HG03097 (cell line): ENCODE data around the gene MVP.

Source experiments
- ATAC-seq: cut with Tn5 transposase; IDR thresholded peaks from one replicate; pipeline ENCODE4 v1.9.1; 2021; ENCODE audit not compliant: unreplicated experiment, low FRiP score

Gene MVP

GRCh38 chr16:29840240-29840639 is 20.0 kb downstream of the MVP start:
- ATAC-seq, result no peak

GRCh38 chr16:29841631-29842030 is 21.4 kb downstream of the MVP start:
- no peak for ATAC-seq

GRCh38 chr16:29842732-29843346 is 22.6 kb downstream of the MVP start:
- no peak for ATAC-seq

- ATAC-seq, result no peak
These were observed 23.7 kb downstream of the MVP start for GRCh38 chr16:29843931-29844330.

- no peak for ATAC-seq
These were observed 24.5 kb downstream of the MVP start for GRCh38 chr16:29844575-29845331.

GRCh38 chr16:29845656-29846055 is 25.4 kb downstream of the MVP start:
- no peak for ATAC-seq

GRCh38 chr16:29848420-29849297 is 28.4 kb downstream of the MVP start:
- no peak for ATAC-seq

- no peak for ATAC-seq
These were observed 29.2 kb downstream of the MVP start for GRCh38 chr16:29849505-29849904.

GRCh38 chr16:29850998-29851397 is 30.7 kb downstream of the MVP start:
- no peak for ATAC-seq

- ATAC-seq, result no peak
These were observed 32.4 kb downstream of the MVP start for GRCh38 chr16:29852654-29853053.

GRCh38 chr16:29854520-29855100 is 34.3 kb downstream of the MVP start:
- ATAC-seq, result no peak

GRCh38 chr16:29857133-29857760 is 37.0 kb downstream of the MVP start:
- no peak for ATAC-seq

GRCh38 chr16:29858149-29858849 is 38.0 kb downstream of the MVP start:
- ATAC-seq, result no peak

GRCh38 chr16:29858974-29859373 is 38.7 kb downstream of the MVP start:
- ATAC-seq, result no peak

GRCh38 chr16:29860218-29860617 is 40.0 kb downstream of the MVP start:
- ATAC-seq, result no peak

- no peak for ATAC-seq
These were observed 42.2 kb downstream of the MVP start for GRCh38 chr16:29862383-29862883.

GRCh38 chr16:29862884-29863668 is 42.8 kb downstream of the MVP start, which contains the start of gene CDIPT:
TSS of gene CDIPT (minus strand) at chr16:29863226. CDS start at chr16:29862857, 369 bp downstream.
- peak; percentile 94 for ATAC-seq

GRCh38 chr16:29863669-29863984 is 43.4 kb downstream of the MVP start:
- ATAC-seq, result no peak

GRCh38 chr16:29864205-29864604 is 43.9 kb downstream of the MVP start:
- ATAC-seq, result no peak
